ENCODE data around the gene ATP6V0C. TPM values are rescaled to one million over a fixed set of nuclear protein-coding genes. Genes with fewer than 3 reads are reported as not detected.

Gene ATP6V0C
- total and polyA plus RNA-seq, 2 donors (not counting 1 experiment from before 2014, with no cell fraction given), result 118 to 176 TPM

GRCh38 chr16:2529961-2530628 is 16.3 kb downstream of the ATP6V0C start:
- H3K4me1 Mint-ChIP-seq, result peaks cover 19% of the 10 kb centered on the region
- POLR2A ChIA-PET, result interaction anchor here (1.1 to 3.4 kb wide), 2 partner anchors 9 kb away, joined by 3 to 66 read pairs; partner anchors contain the start of gene AMDHD2

More at GRCh38 chr16:2529961-2530628, 16.3 kb downstream of the ATP6V0C start:
- no peaks in the 10 kb centered on the region for H3K27me3 ChIP-seq (replicated peaks in 1 of 4; ENCODE audit: control extremely low read depth in 1 of 4, control insufficient read depth in 3 of 4, insufficient read depth in 4 of 4, low read length in 3 of 4)
- H4K20me1 ChIP-seq (ENCODE audit: control insufficient read depth, insufficient read depth, low read length, poor library complexity, severe bottlenecking), result peaks cover 16% of the 10 kb centered on the region
- H3K9ac ChIP-seq (ENCODE audit: low read length), result no peak overlapping the region
- CTCF ChIA-PET, result no interaction called here
- no peak for ATAC-seq (ENCODE audit: low read depth)
- Mint-ChIP-seq H3K9me3 (ENCODE audit: insufficient read depth) (no peaks in the 10 kb centered on the region), H3K4me3 (peak overlapping the region; percentile 64), H3K27ac (no peak overlapping the region), H3K27me3 (no peaks in the 10 kb centered on the region)
- DNase-seq, result no peak
- peaks cover 8 to 24% of the 10 kb centered on the region in 2 donors for H3K4me1 ChIP-seq (ENCODE audit: control insufficient read depth in 2 of 2, insufficient read depth in 2 of 2, low read length in 2 of 2)
- H3K4me3 ChIP-seq (ENCODE audit: control extremely low read depth in 1 of 5, extremely low read depth in 1 of 5, insufficient read depth in 1 of 5, low read depth in 2 of 5, low read length in 4 of 5), result no peak overlapping the region
- no peaks in the 10 kb centered on the region for H3K9me3 ChIP-seq (ENCODE audit: control extremely low read depth in 1 of 3, control insufficient read depth in 2 of 3, insufficient read depth in 1 of 3, low read length in 2 of 3)
- intact Hi-C loops (cut with micrococcal nuclease), result no loop called here
- no peak overlapping the region for H2AFZ ChIP-seq (ENCODE audit: insufficient read depth, low read depth, low read length, poor library complexity, severe bottlenecking)
- no peak overlapping the region for H3K27ac ChIP-seq (ENCODE audit: low read length in 2 of 2)
- 94% methylated on average over 13 of the region's 15 CpGs for WGBS (ENCODE audit: insufficient coverage)
- peaks cover 0 to 42% of the 10 kb centered on the region in 2 experiments for H3K36me3 ChIP-seq (replicated peaks in 1 of 2; ENCODE audit: control extremely low read depth in 1 of 2, control insufficient read depth in 1 of 2, extremely low read depth in 1 of 2, insufficient read depth in 2 of 2, low read length in 1 of 2)
- TF ChIP-seq, protein P1, sequence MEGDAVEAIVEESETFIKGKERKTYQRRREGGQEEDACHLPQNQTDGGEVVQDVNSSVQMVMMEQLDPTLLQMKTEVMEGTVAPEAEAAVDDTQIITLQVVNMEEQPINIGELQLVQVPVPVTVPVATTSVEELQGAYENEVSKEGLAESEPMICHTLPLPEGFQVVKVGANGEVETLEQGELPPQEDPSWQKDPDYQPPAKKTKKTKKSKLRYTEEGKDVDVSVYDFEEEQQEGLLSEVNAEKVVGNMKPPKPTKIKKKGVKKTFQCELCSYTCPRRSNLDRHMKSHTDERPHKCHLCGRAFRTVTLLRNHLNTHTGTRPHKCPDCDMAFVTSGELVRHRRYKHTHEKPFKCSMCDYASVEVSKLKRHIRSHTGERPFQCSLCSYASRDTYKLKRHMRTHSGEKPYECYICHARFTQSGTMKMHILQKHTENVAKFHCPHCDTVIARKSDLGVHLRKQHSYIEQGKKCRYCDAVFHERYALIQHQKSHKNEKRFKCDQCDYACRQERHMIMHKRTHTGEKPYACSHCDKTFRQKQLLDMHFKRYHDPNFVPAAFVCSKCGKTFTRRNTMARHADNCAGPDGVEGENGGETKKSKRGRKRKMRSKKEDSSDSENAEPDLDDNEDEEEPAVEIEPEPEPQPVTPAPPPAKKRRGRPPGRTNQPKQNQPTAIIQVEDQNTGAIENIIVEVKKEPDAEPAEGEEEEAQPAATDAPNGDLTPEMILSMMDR (IDR thresholded peaks at IDR 0.05), result no peak
- no peak for TF ChIP-seq EZH2 (IDR thresholded peaks at IDR 0.05; ENCODE audit: borderline replicate concordance, insufficient read depth, low read depth, low read length, poor library complexity, severe bottlenecking)
- H3K4me2 ChIP-seq (replicated peaks; ENCODE audit: low read depth, low read length, poor library complexity, severe bottlenecking), result no peak overlapping the region
- H3K79me2 ChIP-seq (ENCODE audit: control insufficient read depth, insufficient read depth, low read length), result peaks cover 41% of the 10 kb centered on the region
